ENCODE measurements around the gene PLXNA4.

PLXNA4 gene

GRCh38 chr7:132580277-132580676 lies 4.0 kb upstream of the PLXNA4 start:
- in situ Hi-C loops (cut with MboI; ENCODE audit: low sequenced_read_pairs, unreplicated experiment): no loop called here
- DNase-seq (ENCODE audit: low spot score): peak; percentile 34
- no peak for TF ChIP-seq CTCF (IDR thresholded peaks at IDR 0.05; ENCODE audit: borderline replicate concordance, control extremely low read depth, extremely low read depth, insufficient read depth, missing control alignments)

- DNase-seq (ENCODE audit: low spot score): no peak
- in situ Hi-C loops (cut with MboI; ENCODE audit: low sequenced_read_pairs, unreplicated experiment): no loop called here
- TF ChIP-seq CTCF (IDR thresholded peaks at IDR 0.05; ENCODE audit: borderline replicate concordance, control extremely low read depth, extremely low read depth, insufficient read depth, missing control alignments): no peak
Observed at GRCh38 chr7:132579260-132579899, 3.1 kb upstream of the PLXNA4 start.

GRCh38 chr7:132578826-132579225 lies 2.6 kb upstream of the PLXNA4 start:
- no peak for TF ChIP-seq CTCF (IDR thresholded peaks at IDR 0.05; ENCODE audit: borderline replicate concordance, control extremely low read depth, extremely low read depth, insufficient read depth, missing control alignments)
- in situ Hi-C loops (cut with MboI; ENCODE audit: low sequenced_read_pairs, unreplicated experiment): no loop called here

GRCh38 chr7:132578050-132578370 lies 1.7 kb upstream of the PLXNA4 start:
- no peak for DNase-seq (ENCODE audit: low spot score)
- TF ChIP-seq CTCF (IDR thresholded peaks at IDR 0.05; ENCODE audit: borderline replicate concordance, control extremely low read depth, extremely low read depth, insufficient read depth, missing control alignments): no peak
- in situ Hi-C loops (cut with MboI; ENCODE audit: low sequenced_read_pairs, unreplicated experiment): no loop called here

More at GRCh38 chr7:132578826-132579225, 2.6 kb upstream of the PLXNA4 start:
- no peak for DNase-seq (ENCODE audit: low spot score)

- no peak for TF ChIP-seq CTCF (IDR thresholded peaks at IDR 0.05; ENCODE audit: borderline replicate concordance, control extremely low read depth, extremely low read depth, insufficient read depth, missing control alignments)
- peak; percentile 41 for DNase-seq (ENCODE audit: low spot score)
- in situ Hi-C loops (cut with MboI; ENCODE audit: low sequenced_read_pairs, unreplicated experiment): no loop called here
Observed at GRCh38 chr7:132577206-132578049, 1.2 kb upstream of the PLXNA4 start.

- in situ Hi-C loops (cut with MboI; ENCODE audit: low sequenced_read_pairs, unreplicated experiment): no loop called here
- no peak for TF ChIP-seq CTCF (IDR thresholded peaks at IDR 0.05; ENCODE audit: borderline replicate concordance, control extremely low read depth, extremely low read depth, insufficient read depth, missing control alignments)
Observed at GRCh38 chr7:132576721-132577085, 433 bp upstream of the PLXNA4 start.

More at GRCh38 chr7:132576721-132577085, 433 bp upstream of the PLXNA4 start:
- DNase-seq (ENCODE audit: low spot score): peak; percentile 21

Data from GM13976 (cell line).